ENCODE results near the gene ULK1. TPM values are rescaled to one million over a fixed set of nuclear protein-coding genes. Genes with fewer than 3 reads are reported as not detected.
"Not testable (repeated sequence)": the region's sequence is repeated elsewhere in the genome, so short reads cannot be mapped to it uniquely, and the experiment has no call there.

The ULK1 gene
- polyA plus RNA-seq, 2 donors = 11.5 to 31.6 TPM

- no peak overlapping the region for H3K4me3 ChIP-seq (ENCODE audit: low read depth in 1 of 2, low read length in 2 of 2)
- H3K27me3 ChIP-seq (ENCODE audit: control insufficient read depth in 1 of 2, insufficient read depth in 2 of 2, low read length in 2 of 2) = no peaks in the 10 kb centered on the region
- peaks cover 0 to 4% of the 10 kb centered on the region in 2 donors for H3K9me3 ChIP-seq (ENCODE audit: control insufficient read depth in 2 of 2, insufficient read depth in 1 of 2, low read depth in 1 of 2, low read length in 1 of 2)
- H3K27ac ChIP-seq (ENCODE audit: low read depth in 2 of 2, low read length in 1 of 2) = no peak overlapping the region
- WGBS, 2 donors = 64 to 70% methylated on average over 6 of the region's 6 CpGs
- H3K36me3 ChIP-seq (ENCODE audit: control insufficient read depth in 2 of 2, insufficient read depth in 2 of 2, low read length in 1 of 2) = peaks cover 0 to 19% of the 10 kb centered on the region in 2 donors
- H3K4me1 ChIP-seq (ENCODE audit: control insufficient read depth in 2 of 2, insufficient read depth in 2 of 2, low read length in 1 of 2) = no peaks in the 10 kb centered on the region
Observed at GRCh38 chr12:131946757-131947156, 52.3 kb downstream of the ULK1 start.

DNA sequence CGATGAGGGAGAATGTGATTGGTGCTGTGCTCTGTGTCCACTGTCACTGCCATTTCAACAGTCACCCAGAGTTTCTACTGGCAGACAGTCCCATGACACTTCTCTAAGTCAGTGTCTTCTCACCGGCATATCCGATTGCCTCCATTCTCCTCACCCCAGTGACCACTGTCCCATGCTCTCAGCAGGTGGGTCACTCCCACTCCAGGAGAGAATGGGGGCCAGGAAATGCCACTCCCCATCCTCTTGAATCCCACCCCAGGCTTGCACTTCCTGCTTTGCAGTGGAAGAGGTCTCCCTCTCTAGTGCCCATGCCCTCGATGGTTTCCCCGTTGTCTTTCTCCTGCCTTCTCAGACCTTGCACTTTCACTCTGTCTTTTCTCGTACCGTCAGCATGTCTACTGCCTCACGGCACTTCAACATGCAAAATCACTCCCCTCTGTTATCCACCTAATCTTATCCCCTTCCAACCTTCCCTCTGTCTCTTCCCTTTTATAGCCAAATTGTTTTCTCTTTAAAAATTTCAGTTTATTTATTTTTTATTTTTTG lies 53.1 kb downstream of the ULK1 start:
- peaks cover 0 to 14% of the 10 kb centered on the region in 2 donors for H3K36me3 ChIP-seq (ENCODE audit: control insufficient read depth in 2 of 2, insufficient read depth in 2 of 2, low read length in 1 of 2)
- no peak overlapping the region for H3K27ac ChIP-seq (ENCODE audit: low read depth in 2 of 2, low read length in 1 of 2)
- no peaks in the 10 kb centered on the region for H3K4me1 ChIP-seq (ENCODE audit: control insufficient read depth in 2 of 2, insufficient read depth in 2 of 2, low read length in 1 of 2)

GRCh38 chr12:131948166-131948712 lies 53.8 kb downstream of the ULK1 start:
- H3K9me3 ChIP-seq (ENCODE audit: control insufficient read depth in 2 of 2, insufficient read depth in 1 of 2, low read depth in 1 of 2, low read length in 1 of 2) = peaks cover 0 to 4% of the 10 kb centered on the region in 2 donors
- peak overlapping the region in 1 of 2 donors; percentile 6 for H3K27ac ChIP-seq (ENCODE audit: low read depth in 2 of 2, low read length in 1 of 2)
- no peak overlapping the region for H3K4me3 ChIP-seq (ENCODE audit: low read depth in 1 of 2, low read length in 2 of 2)
- WGBS, 2 donors = 86 to 87% methylated on average over 1 of the region's 1 CpG
- H3K27me3 ChIP-seq (ENCODE audit: control insufficient read depth in 1 of 2, insufficient read depth in 2 of 2, low read length in 2 of 2) = no peaks in the 10 kb centered on the region
- H3K4me1 ChIP-seq (ENCODE audit: control insufficient read depth in 2 of 2, insufficient read depth in 2 of 2, low read length in 1 of 2) = no peaks in the 10 kb centered on the region
- H3K36me3 ChIP-seq (ENCODE audit: control insufficient read depth in 2 of 2, insufficient read depth in 2 of 2, low read length in 1 of 2) = peaks cover 0 to 11% of the 10 kb centered on the region in 2 donors

More for the DNA sequence above, 53.1 kb downstream of the ULK1 start:
- Histone ChIP-seq H3K27me3 (ENCODE audit: control insufficient read depth in 1 of 2, insufficient read depth in 2 of 2, low read length in 2 of 2) (no peaks in the 10 kb centered on the region), H3K4me3 (ENCODE audit: low read depth in 1 of 2, low read length in 2 of 2) (no peak overlapping the region), H3K9me3 (ENCODE audit: control insufficient read depth in 2 of 2, insufficient read depth in 1 of 2, low read depth in 1 of 2, low read length in 1 of 2) (peaks cover 0 to 4% of the 10 kb centered on the region in 2 donors)
- 57 to 58% methylated on average over 8 of the region's 8 CpGs for WGBS, 2 donors

DNA sequence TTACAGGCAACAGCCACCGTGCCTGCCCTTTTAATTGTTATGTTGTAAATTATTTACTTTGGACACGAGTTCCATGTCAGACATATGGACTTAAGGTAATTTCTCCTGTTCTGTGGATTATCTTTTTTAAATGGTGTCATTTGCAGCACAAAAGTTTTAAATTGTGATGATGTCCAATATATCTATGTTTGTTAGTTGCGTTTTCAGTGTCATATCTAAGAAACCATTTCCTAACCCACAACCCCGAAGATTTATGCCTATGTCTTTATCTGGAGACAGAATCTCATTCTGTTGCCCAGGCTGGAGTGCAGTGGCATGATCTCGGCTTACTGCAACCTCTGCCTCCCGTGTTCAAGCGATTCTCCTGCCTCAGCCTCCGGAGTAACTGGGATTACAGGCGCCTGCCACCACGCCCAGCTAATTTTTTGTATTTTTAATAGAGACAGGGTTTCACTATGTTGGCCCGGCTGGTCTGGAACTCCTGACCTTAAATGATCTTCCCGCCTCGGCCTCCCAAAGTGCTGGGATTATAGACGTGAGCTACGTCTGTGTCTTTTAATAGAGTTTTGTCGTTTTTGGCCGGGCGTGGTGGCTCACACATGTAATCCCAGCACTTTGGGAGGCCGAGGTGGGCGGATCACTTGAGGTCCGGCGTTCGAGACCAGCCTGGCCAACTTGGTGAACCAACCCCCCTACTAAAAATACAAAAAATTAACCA lies 54.5 kb downstream of the ULK1 start:
- not testable (repeated sequence) for H3K36me3 ChIP-seq (ENCODE audit: control insufficient read depth in 2 of 2, insufficient read depth in 2 of 2, low read length in 1 of 2); H3K4me1 ChIP-seq (ENCODE audit: control insufficient read depth in 2 of 2, insufficient read depth in 2 of 2, low read length in 1 of 2); H3K27me3 ChIP-seq (ENCODE audit: control insufficient read depth in 1 of 2, insufficient read depth in 2 of 2, low read length in 2 of 2); H3K9me3 ChIP-seq (ENCODE audit: control insufficient read depth in 2 of 2, insufficient read depth in 1 of 2, low read depth in 1 of 2, low read length in 1 of 2)
- H3K27ac ChIP-seq (ENCODE audit: low read depth in 2 of 2, low read length in 1 of 2) = peak overlapping the region; percentile 78 to 80
- peak overlapping the region; percentile 43 to 94 for H3K4me3 ChIP-seq (ENCODE audit: low read depth in 1 of 2, low read length in 2 of 2)
- 39 to 43% methylated on average over 23 of the region's 23 CpGs for WGBS, 2 donors

DNA sequence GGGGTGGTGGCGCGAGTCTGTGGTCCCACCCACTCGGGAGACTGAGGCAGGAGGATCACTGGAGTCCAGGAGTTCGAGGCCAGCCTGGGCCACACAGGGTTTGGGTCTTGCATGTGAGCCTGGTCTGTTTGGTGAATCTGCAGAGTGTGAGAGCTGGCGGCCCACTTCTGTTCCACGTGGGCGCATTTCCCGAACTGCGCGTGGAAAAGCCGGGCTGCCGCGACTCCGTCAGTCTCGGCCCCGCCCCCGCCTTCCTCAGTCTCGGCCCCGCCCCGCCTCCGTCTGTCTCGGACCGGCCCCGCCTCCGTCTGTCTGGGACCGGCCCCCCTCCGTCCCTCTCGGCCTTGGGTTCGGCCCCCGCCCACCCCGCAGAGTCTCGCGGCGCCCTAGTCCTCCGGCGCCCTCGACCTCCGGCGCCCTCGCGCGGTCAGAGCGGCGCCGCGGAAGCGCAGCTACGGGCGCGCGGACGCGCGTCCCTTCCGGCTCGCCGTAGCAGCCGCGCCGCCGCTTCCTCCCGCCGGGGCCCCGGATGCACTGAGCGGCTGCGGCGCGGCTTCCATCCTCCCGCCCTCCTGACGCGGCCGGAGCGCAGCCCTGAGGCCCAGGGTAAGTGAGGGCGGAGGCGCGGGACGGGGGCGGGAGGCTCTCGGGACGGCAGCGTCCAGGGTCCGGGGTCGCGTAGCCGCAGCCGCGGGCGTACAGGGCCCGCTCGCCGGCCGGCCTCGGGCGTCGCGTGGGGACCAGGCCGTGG lies 55.2 kb downstream of the ULK1 start, which contains the start of gene EP400:
EP400 (plus strand) TSS at position 512 of the 751 bp plus-strand sequence. CDS start 10,678 bp downstream, outside the sequence.
- Histone ChIP-seq H3K36me3 (ENCODE audit: control insufficient read depth in 2 of 2, insufficient read depth in 2 of 2, low read length in 1 of 2) (peaks cover 0 to 5% of the 10 kb centered on the region in 2 donors), H3K27ac (ENCODE audit: low read depth in 2 of 2, low read length in 1 of 2) (peak within 1 kb of the TSS; percentile 78 to 80), H3K4me1 (ENCODE audit: control insufficient read depth in 2 of 2, insufficient read depth in 2 of 2, low read length in 1 of 2) (no peaks in the 10 kb centered on the region), H3K9me3 (ENCODE audit: control insufficient read depth in 2 of 2, insufficient read depth in 1 of 2, low read depth in 1 of 2, low read length in 1 of 2) (peaks cover 0 to 2% of the 10 kb centered on the region in 2 donors), H3K4me3 (ENCODE audit: low read depth in 1 of 2, low read length in 2 of 2) (peak within 1 kb of the TSS; percentile 94 to 96), H3K27me3 (ENCODE audit: control insufficient read depth in 1 of 2, insufficient read depth in 2 of 2, low read length in 2 of 2) (no peaks in the 10 kb centered on the region)
- WGBS, 2 donors = 2% methylated on average over 45 to 97 of the region's 97 CpGs

DNA sequence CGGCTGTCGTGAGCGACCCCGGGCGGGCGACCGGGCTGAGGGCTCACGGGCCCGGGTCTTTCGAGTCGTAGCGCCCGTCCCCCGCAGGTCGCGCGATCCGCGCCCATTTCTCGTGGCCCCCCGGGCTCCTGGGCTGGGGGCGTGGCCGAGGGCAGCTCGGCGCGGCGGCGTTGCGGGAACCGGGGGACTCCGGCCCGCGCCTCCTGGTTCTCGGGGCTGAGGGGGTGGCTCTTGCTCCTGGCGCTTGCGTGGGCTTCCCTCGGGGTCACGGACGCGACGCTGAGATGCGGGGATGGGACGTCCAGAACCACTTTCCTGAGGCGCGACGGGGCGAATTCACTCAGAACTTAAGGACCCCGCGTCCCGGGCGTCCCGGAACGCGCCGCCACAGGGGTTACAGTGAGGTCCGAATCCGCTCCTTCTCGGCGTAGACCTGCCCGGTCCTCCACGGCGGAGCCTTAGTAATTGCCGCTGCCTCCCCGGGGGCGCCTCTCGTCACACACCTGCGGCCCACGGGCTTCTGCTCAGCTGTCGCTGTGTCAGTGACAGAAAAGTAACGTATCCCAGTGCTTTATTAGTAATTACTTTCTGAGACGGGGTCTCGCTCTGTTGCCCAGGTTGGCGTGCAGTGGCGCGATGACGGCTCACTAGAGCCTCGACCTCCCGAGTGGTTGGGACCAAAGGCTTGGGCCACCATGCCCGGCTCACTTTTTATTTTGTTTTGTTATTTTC lies 55.9 kb downstream of the ULK1 start:
- Histone ChIP-seq H3K4me1 (ENCODE audit: control insufficient read depth in 2 of 2, insufficient read depth in 2 of 2, low read length in 1 of 2) (no peaks in the 10 kb centered on the region), H3K27me3 (ENCODE audit: control insufficient read depth in 1 of 2, insufficient read depth in 2 of 2, low read length in 2 of 2) (no peaks in the 10 kb centered on the region)

DNA sequence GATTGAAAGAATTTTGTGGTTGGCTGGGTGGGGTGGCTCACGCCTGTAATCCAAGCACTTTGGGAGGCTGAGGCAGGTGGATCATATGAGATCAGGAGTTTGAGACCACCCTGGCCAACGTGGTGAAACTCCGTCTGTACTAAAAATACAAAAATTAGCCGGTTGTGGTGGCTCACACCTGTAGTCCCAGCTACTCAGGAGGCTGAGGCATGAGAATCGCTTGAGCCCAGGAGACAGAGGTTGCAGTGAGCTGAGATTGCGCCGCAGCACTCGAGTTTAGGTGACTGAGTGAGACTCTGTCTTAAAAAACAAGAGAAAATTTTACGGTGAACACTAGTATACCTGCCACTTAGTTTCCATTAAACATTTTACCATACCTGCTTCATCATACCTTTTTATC lies 59.4 kb downstream of the ULK1 start:
- H3K27me3 ChIP-seq (ENCODE audit: control insufficient read depth in 1 of 2, insufficient read depth in 2 of 2, low read length in 2 of 2); H3K9me3 ChIP-seq (ENCODE audit: control insufficient read depth in 2 of 2, insufficient read depth in 1 of 2, low read depth in 1 of 2, low read length in 1 of 2); H3K36me3 ChIP-seq (ENCODE audit: control insufficient read depth in 2 of 2, insufficient read depth in 2 of 2, low read length in 1 of 2); H3K4me3 ChIP-seq (ENCODE audit: low read depth in 1 of 2, low read length in 2 of 2); H3K4me1 ChIP-seq (ENCODE audit: control insufficient read depth in 2 of 2, insufficient read depth in 2 of 2, low read length in 1 of 2); H3K27ac ChIP-seq (ENCODE audit: low read depth in 2 of 2, low read length in 1 of 2): not testable (repeated sequence)
- 95% methylated on average over 9 of the region's 9 CpGs for WGBS, 2 donors

More for the DNA sequence above, 55.9 kb downstream of the ULK1 start:
- Histone ChIP-seq H3K36me3 (ENCODE audit: control insufficient read depth in 2 of 2, insufficient read depth in 2 of 2, low read length in 1 of 2) (no peaks in the 10 kb centered on the region), H3K9me3 (ENCODE audit: control insufficient read depth in 2 of 2, insufficient read depth in 1 of 2, low read depth in 1 of 2, low read length in 1 of 2) (no peaks in the 10 kb centered on the region), H3K4me3 (ENCODE audit: low read depth in 1 of 2, low read length in 2 of 2) (peak overlapping the region; percentile 94 to 96), H3K27ac (ENCODE audit: low read depth in 2 of 2, low read length in 1 of 2) (peak overlapping the region; percentile 62 to 72)
- 0 to 1% methylated on average over 69 to 79 of the region's 79 CpGs for WGBS, 2 donors

DNA sequence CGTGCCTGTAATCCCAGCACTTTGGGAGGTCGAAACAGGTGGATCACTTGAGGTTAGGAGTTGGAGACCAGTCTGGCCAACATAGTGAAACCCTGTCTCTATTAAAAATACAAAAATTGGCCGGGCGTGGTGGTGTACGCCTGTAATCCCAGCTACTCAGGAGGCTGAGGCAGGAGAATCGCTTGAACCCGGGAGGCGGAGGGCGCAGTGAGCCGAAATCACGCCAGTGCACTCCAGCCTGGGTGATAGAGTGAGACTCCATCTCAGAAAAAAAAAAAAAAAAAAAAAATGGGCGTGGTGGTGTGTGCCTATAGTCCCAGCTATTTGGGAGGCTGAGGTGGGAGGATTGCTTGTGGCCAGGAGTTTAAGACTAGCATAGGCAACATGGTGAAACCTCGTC lies 60.0 kb downstream of the ULK1 start:
- H3K36me3 ChIP-seq (ENCODE audit: control insufficient read depth in 2 of 2, insufficient read depth in 2 of 2, low read length in 1 of 2); H3K4me3 ChIP-seq (ENCODE audit: low read depth in 1 of 2, low read length in 2 of 2); H3K4me1 ChIP-seq (ENCODE audit: control insufficient read depth in 2 of 2, insufficient read depth in 2 of 2, low read length in 1 of 2); H3K27ac ChIP-seq (ENCODE audit: low read depth in 2 of 2, low read length in 1 of 2); H3K9me3 ChIP-seq (ENCODE audit: control insufficient read depth in 2 of 2, insufficient read depth in 1 of 2, low read depth in 1 of 2, low read length in 1 of 2); H3K27me3 ChIP-seq (ENCODE audit: control insufficient read depth in 1 of 2, insufficient read depth in 2 of 2, low read length in 2 of 2): not testable (repeated sequence)
- WGBS, 2 donors = 93 to 95% methylated on average over 13 of the region's 13 CpGs

DNA sequence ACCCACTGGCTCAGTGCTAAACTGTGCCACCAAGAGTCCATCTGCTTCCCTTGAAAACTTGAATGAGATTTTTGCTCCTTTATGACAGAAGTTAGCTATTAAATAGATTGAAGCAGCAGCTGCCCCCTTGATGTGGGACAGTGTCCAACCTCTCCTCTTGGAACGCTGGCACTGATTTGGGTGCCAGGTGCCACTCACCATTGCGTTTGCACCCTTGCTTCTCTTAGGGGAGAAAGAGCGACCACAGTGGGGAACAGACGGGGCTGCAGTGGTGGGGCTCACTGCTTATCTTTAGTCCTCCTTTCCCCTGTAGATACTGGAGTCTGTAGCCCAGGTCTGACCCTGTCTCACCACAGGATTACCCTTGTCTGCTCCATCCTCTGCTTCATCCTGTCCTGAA lies 64.7 kb downstream of the ULK1 start:
- H3K9me3 ChIP-seq (ENCODE audit: control insufficient read depth in 2 of 2, insufficient read depth in 1 of 2, low read depth in 1 of 2, low read length in 1 of 2) = no peaks in the 10 kb centered on the region
- 52 to 71% methylated on average over 4 of the region's 4 CpGs for WGBS, 2 donors
- H3K4me1 ChIP-seq (ENCODE audit: control insufficient read depth in 2 of 2, insufficient read depth in 2 of 2, low read length in 1 of 2) = peaks cover 2 to 3% of the 10 kb centered on the region in 2 donors
- no peak overlapping the region for H3K4me3 ChIP-seq (ENCODE audit: low read depth in 1 of 2, low read length in 2 of 2)
- no peaks in the 10 kb centered on the region for H3K27me3 ChIP-seq (ENCODE audit: control insufficient read depth in 1 of 2, insufficient read depth in 2 of 2, low read length in 2 of 2)
- peaks cover 0 to 5% of the 10 kb centered on the region in 2 donors for H3K36me3 ChIP-seq (ENCODE audit: control insufficient read depth in 2 of 2, insufficient read depth in 2 of 2, low read length in 1 of 2)
- H3K27ac ChIP-seq (ENCODE audit: low read depth in 2 of 2, low read length in 1 of 2) = no peak overlapping the region
